HG02759 (cell line): Measurements from ENCODE around the gene ZMIZ1.
"Not testable (repeated sequence)": the region's sequence is repeated elsewhere in the genome, so short reads cannot be mapped to it uniquely, and the experiment has no call there.

ENCODE experiments used
- ATAC-seq: cut with Tn5 transposase; IDR thresholded peaks from one replicate; pipeline ENCODE4 v1.9.1; 2021; ENCODE audit warnings: mild to moderate bottlenecking, moderate library complexity; ENCODE audit not compliant: unreplicated experiment

The ZMIZ1 gene

GRCh38 chr10:79277579-79278269, 209.0 kb downstream of the ZMIZ1 start:
- ATAC-seq: no peak

GRCh38 chr10:79279047-79279446, 210.3 kb downstream of the ZMIZ1 start:
- not testable (repeated sequence) for ATAC-seq

- no peak for ATAC-seq
Measured at GRCh38 chr10:79280956-79281355, 212.2 kb downstream of the ZMIZ1 start.

GRCh38 chr10:79282388-79282787, 213.6 kb downstream of the ZMIZ1 start:
- no peak for ATAC-seq

- ATAC-seq: no peak
Measured at GRCh38 chr10:79283616-79284015, 214.8 kb downstream of the ZMIZ1 start.

GRCh38 chr10:79284158-79284871, 215.5 kb downstream of the ZMIZ1 start:
- ATAC-seq: no peak

- peak; percentile 42 for ATAC-seq
Measured at GRCh38 chr10:79285315-79286197, 216.8 kb downstream of the ZMIZ1 start.

GRCh38 chr10:79286318-79286951, 217.7 kb downstream of the ZMIZ1 start:
- peak; percentile 90 for ATAC-seq

- no peak for ATAC-seq
Measured at GRCh38 chr10:79287973-79288723, 219.4 kb downstream of the ZMIZ1 start.

GRCh38 chr10:79289801-79290200, 221.0 kb downstream of the ZMIZ1 start:
- no peak for ATAC-seq

GRCh38 chr10:79292026-79292766, 223.4 kb downstream of the ZMIZ1 start:
- no peak for ATAC-seq

- ATAC-seq: no peak
Measured at GRCh38 chr10:79292891-79293746, 224.4 kb downstream of the ZMIZ1 start.

- ATAC-seq: no peak
Measured at GRCh38 chr10:79293841-79294581, 225.2 kb downstream of the ZMIZ1 start.

- ATAC-seq: no peak
Measured at GRCh38 chr10:79295563-79295962, 226.8 kb downstream of the ZMIZ1 start.

- no peak for ATAC-seq
Measured at GRCh38 chr10:79296431-79296830, 227.7 kb downstream of the ZMIZ1 start.

GRCh38 chr10:79298403-79299244, 229.9 kb downstream of the ZMIZ1 start:
- ATAC-seq: no peak
